HCT116 (cell line): ENCODE data around the gene ALB. TPM values are rescaled to one million over a fixed set of nuclear protein-coding genes. Genes with fewer than 3 reads are reported as not detected.

Source experiments
- ATAC-seq: fragments of 200-7000 bp; cut with Tn5 transposase; 2 replicates; pipeline ENCODE4 v1.9.1; 2020; ENCODE audit warnings: mild to moderate bottlenecking, moderate library complexity
- BruUV-seq: library from RNA; stranded (reverse); fragments of 400-500 nt; replicated peaks from 2 replicates; lab custom pipeline; 2021; lab: Mats Ljungman, UMichigan
- CTCF ChIA-PET: fragments of 300-600 bp; sonication (Branson Sonifier 250); formaldehyde crosslinking; loops from one replicate; lab custom pipeline; 2021; ENCODE audit warnings: antibody characterized with exemption; lab: Charles Lee
- POLR2A ChIA-PET: fragments of 300-600, 350-600 bp; sonication (Branson Sonifier 250); formaldehyde crosslinking; loops from one replicate; lab custom pipeline; 2021; ENCODE audit warnings: antibody characterized with exemption; lab: Charles Lee
- RAD21 ChIA-PET, 2 experiments: fragments of 300-600 bp; sonication (Branson Sonifier 250); formaldehyde crosslinking; loops; one replicate each; lab custom pipeline; 2023; ENCODE audit warnings: low total read pairs in 2 of 2; ENCODE audit not compliant: uncharacterized antibody in 2 of 2, unreplicated experiment in 2 of 2, low non-redundant PET in 1 of 2; lab: Charles Lee
- DNase-seq: peaks from one replicate; pipeline ENCODE4 v3.0.0-alpha.2; 2010; ENCODE audit warnings: low read depth, low spot score
- H2AFZ ChIP-seq: fragments of 200-600 bp; shearing (Covaris generic), sonication (generic); 2 replicates; pipeline ENCODE4 v1.6.1; 2017; ENCODE audit warnings: low read depth, mixed run types, mixed read lengths, antibody characterized with exemption, low read length; ENCODE audit not compliant: poor library complexity, severe bottlenecking
- H3K27ac ChIP-seq: 2 replicates; pipeline ENCODE4 v1.5.1; 2012; ENCODE audit warnings: low read depth, low read length
- H3K27me3 ChIP-seq: fragments of 200-600 bp; sonication (generic); 2 replicates; pipeline ENCODE4 v1.6.1; 2016; ENCODE audit warnings: mixed run types, low read length, mixed read lengths; ENCODE audit not compliant: insufficient read depth
- H3K36me3 ChIP-seq, 2 experiments: fragments of 200-500 bp in 1 of 2; fragments of 200-600 bp in 1 of 2; sonication (Bioruptor generic) in 1 of 2; sonication (generic) in 1 of 2; 2 replicates each; pipeline versions ENCODE4 v1.5.1 to v1.6.1; 2014 to 2016; ENCODE audit warnings: low read length in 2 of 2, inconsistent platforms in 1 of 2, mixed read lengths in 1 of 2, mixed run types in 1 of 2; ENCODE audit not compliant: insufficient read depth in 2 of 2, control insufficient read depth in 1 of 2
- H3K4me1 ChIP-seq, 2 experiments: fragments of 200-600 bp in 1 of 2; sonication (generic) in 1 of 2; 2 replicates each; pipeline versions ENCODE4 v1.5.1 to v1.6.1; 2012 to 2017; ENCODE audit warnings: low read length in 2 of 2, inconsistent platforms in 1 of 2, mild to moderate bottlenecking in 1 of 2, mixed read lengths in 1 of 2, mixed run types in 1 of 2, moderate library complexity in 1 of 2; ENCODE audit not compliant: insufficient read depth in 2 of 2, control insufficient read depth in 1 of 2
- H3K4me2 ChIP-seq: fragments of 200-600 bp; sonication (generic); 2 replicates; pipeline ENCODE4 v1.6.1; 2017; ENCODE audit warnings: mixed run types, low read length, mixed read lengths
- H3K4me3 ChIP-seq, 2 experiments: fragments of 200-600 bp in 1 of 2; sonication (generic) in 1 of 2; replicated peaks in 1 of 2; 2 replicates each; pipeline ENCODE4 v1.5.1; 2011 to 2016; ENCODE audit warnings: low read length in 2 of 2, control low read depth in 1 of 2, low read depth in 1 of 2, mild to moderate bottlenecking in 1 of 2, mixed read lengths in 1 of 2, mixed run types in 1 of 2
- H3K79me2 ChIP-seq: fragments of 200-600 bp; sonication (generic); 2 replicates; pipeline ENCODE4 v1.6.1; 2017; ENCODE audit warnings: mild to moderate bottlenecking, mixed run types, low read length, moderate library complexity, mixed read lengths; ENCODE audit not compliant: insufficient read depth
- H3K9ac ChIP-seq: fragments of 200-600 bp; sonication (generic); 2 replicates; pipeline ENCODE4 v1.6.1; 2016; ENCODE audit warnings: low read length, mixed read lengths
- H3K9me2 ChIP-seq: fragments of 200-600 bp; sonication (generic), shearing (Covaris generic); 2 replicates; pipeline ENCODE4 v1.6.1; 2017; ENCODE audit warnings: mixed run types, mild to moderate bottlenecking, moderate library complexity; ENCODE audit not compliant: insufficient read depth
- H3K9me3 ChIP-seq, 2 experiments: fragments of 200-500 bp in 1 of 2; fragments of 200-600 bp in 1 of 2; sonication (Bioruptor generic) in 1 of 2; sonication (generic) in 1 of 2; 2 replicates each; pipeline ENCODE4 v1.6.1; 2014 to 2017; ENCODE audit warnings: low read length in 2 of 2, mixed read lengths in 2 of 2, inconsistent platforms in 1 of 2, low read depth in 1 of 2, mild to moderate bottlenecking in 1 of 2, mixed run types in 1 of 2, moderate library complexity in 1 of 2; ENCODE audit not compliant: control insufficient read depth in 1 of 2, insufficient read depth in 1 of 2
- H4K20me1 ChIP-seq: fragments of 200-600 bp; sonication (generic), shearing (Covaris generic); 2 replicates; pipeline ENCODE4 v1.6.1; 2017; ENCODE audit warnings: mixed run types, mild to moderate bottlenecking, moderate library complexity; ENCODE audit not compliant: insufficient read depth
- CBX3 ChIP-seq: IDR thresholded peaks from 2 replicates; pipeline ENCODE4 v1.6.1; 2012; ENCODE audit warnings: low read depth
- EGR1 ChIP-seq: IDR thresholded peaks from 2 replicates; pipeline ENCODE4 v1.6.1; 2012; ENCODE audit warnings: low read depth
- ELF1 ChIP-seq: IDR thresholded peaks from 2 replicates; pipeline ENCODE4 v1.6.1; 2012; ENCODE audit warnings: low read depth, borderline replicate concordance
- FOSL1 ChIP-seq: IDR thresholded peaks from 2 replicates; pipeline ENCODE4 v1.6.1; 2012; ENCODE audit warnings: low read depth
- POLR2AphosphoS5 ChIP-seq: IDR thresholded peaks from 2 replicates; pipeline ENCODE4 v1.6.1; 2011; ENCODE audit warnings: mild to moderate bottlenecking, low read depth, low read length, moderate library complexity
- RAD21 ChIP-seq: IDR thresholded peaks from 2 replicates; pipeline ENCODE4 v1.6.1; 2012; ENCODE audit warnings: low read depth, mild to moderate bottlenecking
- SP1 ChIP-seq: IDR thresholded peaks from 2 replicates; pipeline ENCODE4 v1.6.1; 2012; ENCODE audit warnings: low read depth
- SRF ChIP-seq: IDR thresholded peaks from 2 replicates; pipeline ENCODE4 v1.6.1; 2012; ENCODE audit warnings: low read depth
- intact Hi-C: fragments of 100-400 bp; cut with micrococcal nuclease; formaldehyde crosslinking; loops from 2 replicates; pipeline ENCODE4 v1.10.0; 2022
- total RNA-seq: library from RNA; stranded (reverse); gene quantifications from one replicate; pipeline ENCODE4 v1.2.1, GENCODE V29; 2021; ENCODE audit not compliant: unreplicated experiment
- TF ChIP-seq, protein P1 (sequence below), 3 experiments: fragments of 200-600 bp in 1 of 3; sonication (generic) in 1 of 3; IDR thresholded peaks in 2 of 3; conservative IDR thresholded peaks in 1 of 3; 2 replicates each; pipeline ENCODE4 v1.5.1; 2012 to 2017; ENCODE audit warnings: low read depth in 2 of 3, low read length in 2 of 3, antibody characterized with exemption in 1 of 3, borderline replicate concordance in 1 of 3, control low read depth in 1 of 3, mild to moderate bottlenecking in 1 of 3, mixed read lengths in 1 of 3, mixed run types in 1 of 3, moderate library complexity in 1 of 3; ENCODE audit not compliant: insufficient read depth in 1 of 3
- TF ChIP-seq, protein P2 (sequence below): IDR thresholded peaks from 2 replicates; pipeline ENCODE4 v1.6.1; 2012

The ALB gene
- total RNA-seq, 1 experiment from 2014 or later, result 26.7 TPM

DNA sequence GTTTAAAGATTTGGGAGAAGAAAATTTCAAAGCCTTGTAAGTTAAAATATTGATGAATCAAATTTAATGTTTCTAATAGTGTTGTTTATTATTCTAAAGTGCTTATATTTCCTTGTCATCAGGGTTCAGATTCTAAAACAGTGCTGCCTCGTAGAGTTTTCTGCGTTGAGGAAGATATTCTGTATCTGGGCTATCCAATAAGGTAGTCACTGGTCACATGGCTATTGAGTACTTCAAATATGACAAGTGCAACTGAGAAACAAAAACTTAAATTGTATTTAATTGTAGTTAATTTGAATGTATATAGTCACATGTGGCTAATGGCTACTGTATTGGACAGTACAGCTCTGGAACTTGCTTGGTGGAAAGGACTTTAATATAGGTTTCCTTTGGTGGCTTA is 1.1 kb downstream of the ALB start:
- TF ChIP-seq EGR1, result no peak
- Histone ChIP-seq H3K9ac (no peak overlapping the region), H3K36me3 (no peaks in the 10 kb centered on the region), H3K9me3 (no peaks in the 10 kb centered on the region), H2AFZ (no peak overlapping the region), H3K79me2 (no peaks in the 10 kb centered on the region), H4K20me1 (no peaks in the 10 kb centered on the region; the same call in 1 of the 2 replicates), H3K27me3 (no peaks in the 10 kb centered on the region), H3K27ac (no peak overlapping the region), H3K4me2 (no peak overlapping the region), H3K4me3 (no peak overlapping the region), H3K4me1 (no peaks in the 10 kb centered on the region), H3K9me2 (no peaks in the 10 kb centered on the region)
- RAD21 ChIA-PET, result no interaction called here
- ATAC-seq (no peak), DNase-seq (no peak)
- intact Hi-C loops, result no loop called here
- POLR2A ChIA-PET, result no interaction called here
- CTCF ChIA-PET, result no interaction called here
- BruUV-seq, result no TSS peak

DNA sequence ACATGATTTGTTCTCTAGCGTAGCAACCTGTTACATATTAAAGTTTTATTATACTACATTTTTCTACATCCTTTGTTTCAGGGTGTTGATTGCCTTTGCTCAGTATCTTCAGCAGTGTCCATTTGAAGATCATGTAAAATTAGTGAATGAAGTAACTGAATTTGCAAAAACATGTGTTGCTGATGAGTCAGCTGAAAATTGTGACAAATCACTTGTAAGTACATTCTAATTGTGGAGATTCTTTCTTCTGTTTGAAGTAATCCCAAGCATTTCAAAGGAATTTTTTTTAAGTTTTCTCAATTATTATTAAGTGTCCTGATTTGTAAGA is 2.4 kb downstream of the ALB start:
- ChIA-PET CTCF (no interaction called here), RAD21 (no interaction called here), POLR2A (no interaction called here)
- no peaks in the 10 kb centered on the region for H3K79me2 ChIP-seq
- H3K9me2 ChIP-seq, result no peaks in the 10 kb centered on the region
- H3K4me2 ChIP-seq, result no peak overlapping the region
- no peak for DNase-seq
- no TSS peak for BruUV-seq
- H3K27me3 ChIP-seq, result no peaks in the 10 kb centered on the region
- no peak for ATAC-seq
- H3K36me3 ChIP-seq, result no peaks in the 10 kb centered on the region
- H2AFZ ChIP-seq, result no peak overlapping the region
- H3K4me3 ChIP-seq, result no peak overlapping the region
- H3K9ac ChIP-seq, result no peak overlapping the region
- intact Hi-C loops, result no loop called here
- no peaks in the 10 kb centered on the region; the same call in 1 of the 2 replicates for H4K20me1 ChIP-seq
- H3K27ac ChIP-seq, result no peak overlapping the region
- H3K9me3 ChIP-seq, result no peaks in the 10 kb centered on the region
- TF ChIP-seq RAD21, result no peak
- TF ChIP-seq FOSL1, result no peak
- no peak for TF ChIP-seq ELF1
- TF ChIP-seq, all 23 proteins: peak for 0
- no peaks in the 10 kb centered on the region for H3K4me1 ChIP-seq

DNA sequence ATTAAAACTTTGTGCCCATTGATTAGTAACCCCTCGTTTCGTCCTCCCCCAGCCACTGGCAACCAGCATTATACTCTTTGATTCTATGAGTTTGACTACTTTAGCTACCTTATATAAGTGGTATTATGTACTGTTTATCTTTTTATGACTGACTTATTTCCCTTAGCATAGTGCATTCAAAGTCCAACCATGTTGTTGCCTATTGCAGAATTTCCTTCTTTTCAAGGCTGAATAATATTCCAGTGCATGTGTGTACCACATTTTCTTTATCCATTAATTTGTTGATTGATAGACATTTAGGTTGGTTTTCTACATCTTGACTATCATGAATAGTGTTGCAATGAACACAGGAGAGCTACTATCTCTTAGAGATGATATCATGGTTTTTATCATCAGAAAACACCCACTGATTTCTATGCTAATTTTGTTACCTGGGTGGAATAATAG is 3.2 kb downstream of the ALB start:
- POLR2A ChIA-PET, result no interaction called here
- no peaks in the 10 kb centered on the region for H3K36me3 ChIP-seq
- TF ChIP-seq POLR2AphosphoS5 (no peak), SP1 (no peak), SRF (no peak), ELF1 (no peak), CBX3 (no peak)
- TF ChIP-seq, protein P1, sequence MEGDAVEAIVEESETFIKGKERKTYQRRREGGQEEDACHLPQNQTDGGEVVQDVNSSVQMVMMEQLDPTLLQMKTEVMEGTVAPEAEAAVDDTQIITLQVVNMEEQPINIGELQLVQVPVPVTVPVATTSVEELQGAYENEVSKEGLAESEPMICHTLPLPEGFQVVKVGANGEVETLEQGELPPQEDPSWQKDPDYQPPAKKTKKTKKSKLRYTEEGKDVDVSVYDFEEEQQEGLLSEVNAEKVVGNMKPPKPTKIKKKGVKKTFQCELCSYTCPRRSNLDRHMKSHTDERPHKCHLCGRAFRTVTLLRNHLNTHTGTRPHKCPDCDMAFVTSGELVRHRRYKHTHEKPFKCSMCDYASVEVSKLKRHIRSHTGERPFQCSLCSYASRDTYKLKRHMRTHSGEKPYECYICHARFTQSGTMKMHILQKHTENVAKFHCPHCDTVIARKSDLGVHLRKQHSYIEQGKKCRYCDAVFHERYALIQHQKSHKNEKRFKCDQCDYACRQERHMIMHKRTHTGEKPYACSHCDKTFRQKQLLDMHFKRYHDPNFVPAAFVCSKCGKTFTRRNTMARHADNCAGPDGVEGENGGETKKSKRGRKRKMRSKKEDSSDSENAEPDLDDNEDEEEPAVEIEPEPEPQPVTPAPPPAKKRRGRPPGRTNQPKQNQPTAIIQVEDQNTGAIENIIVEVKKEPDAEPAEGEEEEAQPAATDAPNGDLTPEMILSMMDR (IDR thresholded peaks at IDR 0.05 in 2 of 3, conservative IDR thresholded peaks at IDR 0.05 in 1 of 3; ENCODE audit: borderline replicate concordance in 1 of 3, insufficient read depth in 1 of 3, low read depth in 2 of 3, low read length in 2 of 3), result no peak
- TF ChIP-seq, protein P2, sequence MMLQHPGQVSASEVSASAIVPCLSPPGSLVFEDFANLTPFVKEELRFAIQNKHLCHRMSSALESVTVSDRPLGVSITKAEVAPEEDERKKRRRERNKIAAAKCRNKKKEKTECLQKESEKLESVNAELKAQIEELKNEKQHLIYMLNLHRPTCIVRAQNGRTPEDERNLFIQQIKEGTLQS, result no peak
- TF ChIP-seq, all 23 proteins: peak for 0
- Histone ChIP-seq H3K9ac (no peak overlapping the region), H3K27ac (no peak overlapping the region), H3K4me1 (no peaks in the 10 kb centered on the region), H3K4me3 (no peak overlapping the region), H3K4me2 (no peak overlapping the region), H3K79me2 (no peaks in the 10 kb centered on the region), H4K20me1 (no peaks in the 10 kb centered on the region; the same call in 1 of the 2 replicates), H2AFZ (no peak overlapping the region), H3K9me3 (no peaks in the 10 kb centered on the region), H3K9me2 (no peaks in the 10 kb centered on the region), H3K27me3 (no peaks in the 10 kb centered on the region)
- intact Hi-C loops, result no loop called here
- ATAC-seq (no peak), DNase-seq (no peak)
- ChIA-PET RAD21 (no interaction called here), CTCF (no interaction called here)
- BruUV-seq, result no TSS peak
